ENCODE data around the gene CUX1.
"Not testable (repeated sequence)": the region's sequence is repeated elsewhere in the genome, so short reads cannot be mapped to it uniquely, and the experiment has no call there.

The CUX1 gene

DNA sequence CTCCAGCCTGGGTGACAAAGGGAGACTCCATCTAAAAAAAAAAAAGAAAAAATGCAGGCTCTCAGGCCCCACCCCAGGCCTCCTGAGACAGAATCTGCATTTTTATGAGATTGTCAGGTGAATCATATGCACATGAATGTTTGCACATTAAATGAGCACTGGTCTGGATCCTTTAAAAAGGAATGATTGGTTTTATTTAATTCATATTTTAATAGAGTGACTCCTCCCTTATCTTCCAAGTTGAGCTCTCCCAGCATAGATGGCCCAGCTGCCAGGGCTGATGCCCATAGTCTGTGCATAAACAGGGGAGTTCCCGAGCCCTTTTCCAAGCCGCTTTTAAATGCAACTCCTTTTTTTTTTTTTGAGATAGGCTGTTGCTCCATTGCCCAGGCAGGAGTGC is 28.5 kb downstream of the CUX1 start:
- H3K9me3 ChIP-seq (ENCODE audit: control insufficient read depth, insufficient read depth, low read length), result peaks cover 7% of the 10 kb centered on the region; the same call in 1 of the 2 replicates
- peaks cover 7% of the 10 kb centered on the region for H3K36me3 ChIP-seq (ENCODE audit: insufficient read depth, low read length)
- H3K4me1 ChIP-seq (ENCODE audit: insufficient read depth, low read length), result peaks cover 3% of the 10 kb centered on the region; the same call in 1 of the 2 replicates
- no peak overlapping the region for H3K9ac ChIP-seq (ENCODE audit: low read depth, low read length)

- Histone ChIP-seq H3K9ac (ENCODE audit: low read depth, low read length) (no peak overlapping the region), H3K9me3 (ENCODE audit: control insufficient read depth, insufficient read depth, low read length) (peaks cover 7% of the 10 kb centered on the region; the same call in 1 of the 2 replicates), H3K36me3 (ENCODE audit: insufficient read depth, low read length) (peaks cover 7% of the 10 kb centered on the region), H3K4me1 (ENCODE audit: insufficient read depth, low read length) (peaks cover 3% of the 10 kb centered on the region; the same call in 1 of the 2 replicates)
Observed at GRCh38 chr7:101846800-101847538, 29.5 kb downstream of the CUX1 start.

GRCh38 chr7:101848208-101848951 is 31.0 kb downstream of the CUX1 start:
- H3K9ac ChIP-seq (ENCODE audit: low read depth, low read length), result no peak overlapping the region
- H3K4me1 ChIP-seq (ENCODE audit: insufficient read depth, low read length), result peaks cover 3% of the 10 kb centered on the region; the same call in 1 of the 2 replicates
- peaks cover 7% of the 10 kb centered on the region; the same call in 1 of the 2 replicates for H3K9me3 ChIP-seq (ENCODE audit: control insufficient read depth, insufficient read depth, low read length)
- H3K36me3 ChIP-seq (ENCODE audit: insufficient read depth, low read length), result peaks cover 7% of the 10 kb centered on the region

GRCh38 chr7:101849314-101849713 is 31.9 kb downstream of the CUX1 start:
- H3K4me1 ChIP-seq (ENCODE audit: insufficient read depth, low read length); H3K9ac ChIP-seq (ENCODE audit: low read depth, low read length); H3K9me3 ChIP-seq (ENCODE audit: control insufficient read depth, insufficient read depth, low read length); H3K36me3 ChIP-seq (ENCODE audit: insufficient read depth, low read length): not testable (repeated sequence)

DNA sequence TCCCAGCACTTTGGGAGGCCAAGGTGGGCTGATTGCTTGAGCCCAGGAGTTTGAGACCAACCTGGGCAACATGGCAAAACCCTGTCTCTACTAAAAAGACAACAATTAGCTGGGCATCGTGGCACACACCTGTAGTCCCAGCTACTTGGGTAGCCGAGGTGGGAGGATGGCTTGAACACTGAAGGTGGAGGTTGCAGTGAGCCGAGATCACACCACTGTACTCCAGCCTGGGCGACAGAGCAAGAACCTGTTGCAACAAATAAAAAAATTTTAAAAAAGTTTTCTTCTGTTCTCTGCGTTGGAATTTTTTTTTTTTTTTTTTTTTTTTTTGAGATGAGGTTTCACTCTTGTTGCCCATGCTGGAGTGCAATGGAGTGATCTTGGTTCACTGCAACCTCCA is 34.9 kb downstream of the CUX1 start:
- not testable (repeated sequence) for H3K36me3 ChIP-seq (ENCODE audit: insufficient read depth, low read length); H3K9me3 ChIP-seq (ENCODE audit: control insufficient read depth, insufficient read depth, low read length); H3K9ac ChIP-seq (ENCODE audit: low read depth, low read length)
- peaks cover 14% of the 10 kb centered on the region for H3K4me1 ChIP-seq (ENCODE audit: insufficient read depth, low read length)

DNA sequence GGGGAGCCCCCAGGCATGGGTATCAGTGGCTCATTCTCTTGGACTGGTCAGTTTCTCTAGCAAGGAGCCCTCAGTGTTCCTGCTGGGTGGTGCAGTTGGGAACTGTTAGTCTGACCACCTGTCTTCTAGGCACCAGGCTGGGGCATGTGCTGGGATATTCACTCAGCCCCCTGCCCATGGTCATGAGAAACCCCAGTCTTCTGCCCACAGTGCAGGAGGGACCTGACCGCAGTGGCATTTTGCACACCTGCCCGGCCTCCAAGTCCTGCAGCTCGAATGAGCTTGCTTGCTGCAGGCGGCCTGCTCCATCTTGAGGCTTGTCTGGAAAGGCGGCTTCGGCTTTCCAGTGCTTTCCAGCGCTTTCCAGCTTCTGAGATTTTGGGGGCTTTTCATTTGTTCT is 36.3 kb downstream of the CUX1 start:
- H3K36me3 ChIP-seq (ENCODE audit: insufficient read depth, low read length), result no peaks in the 10 kb centered on the region
- H3K9ac ChIP-seq (ENCODE audit: low read depth, low read length), result no peak overlapping the region
- peaks cover 14% of the 10 kb centered on the region for H3K4me1 ChIP-seq (ENCODE audit: insufficient read depth, low read length)
- H3K9me3 ChIP-seq (ENCODE audit: control insufficient read depth, insufficient read depth, low read length), result no peaks in the 10 kb centered on the region

DNA sequence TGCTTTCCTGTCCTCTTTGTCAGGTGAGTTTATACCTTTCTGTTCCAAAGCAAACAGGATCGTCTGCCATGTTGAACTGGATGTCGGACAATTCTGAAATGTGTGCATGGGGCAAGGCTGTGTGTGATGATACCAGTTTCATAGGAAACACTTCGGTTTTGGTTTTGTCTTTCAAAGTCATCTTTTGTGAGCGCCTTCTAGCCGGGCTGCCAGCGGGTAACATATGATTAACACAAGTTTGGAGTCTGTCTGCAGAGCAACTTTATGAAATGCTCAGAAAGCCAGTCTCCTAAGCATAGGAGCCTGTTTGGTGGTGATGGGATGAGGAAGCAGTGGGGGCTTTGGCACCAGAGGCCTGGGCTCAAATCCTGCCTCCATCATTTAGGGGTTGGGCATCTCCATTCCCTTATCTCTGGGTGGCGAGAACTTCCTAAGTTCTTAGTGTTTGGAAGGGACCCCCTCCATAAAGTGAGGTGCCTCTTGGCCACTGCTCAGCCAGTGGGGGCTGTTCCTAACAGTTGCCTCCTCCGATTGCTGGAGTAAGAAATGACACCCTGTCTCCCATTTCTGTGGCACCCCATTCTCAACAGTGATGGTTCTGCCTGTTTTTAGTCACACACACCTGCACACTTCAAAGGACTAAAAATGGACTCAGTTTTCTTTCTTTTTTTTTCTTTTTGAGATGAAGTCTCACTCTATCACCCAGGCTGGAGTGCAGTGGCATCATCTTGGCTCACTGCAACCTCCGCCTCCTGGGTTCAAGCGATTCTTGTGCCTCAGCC is 36.8 kb downstream of the CUX1 start:
- no peak overlapping the region for H3K9ac ChIP-seq (ENCODE audit: low read depth, low read length)
- no peaks in the 10 kb centered on the region for H3K36me3 ChIP-seq (ENCODE audit: insufficient read depth, low read length)

DNA sequence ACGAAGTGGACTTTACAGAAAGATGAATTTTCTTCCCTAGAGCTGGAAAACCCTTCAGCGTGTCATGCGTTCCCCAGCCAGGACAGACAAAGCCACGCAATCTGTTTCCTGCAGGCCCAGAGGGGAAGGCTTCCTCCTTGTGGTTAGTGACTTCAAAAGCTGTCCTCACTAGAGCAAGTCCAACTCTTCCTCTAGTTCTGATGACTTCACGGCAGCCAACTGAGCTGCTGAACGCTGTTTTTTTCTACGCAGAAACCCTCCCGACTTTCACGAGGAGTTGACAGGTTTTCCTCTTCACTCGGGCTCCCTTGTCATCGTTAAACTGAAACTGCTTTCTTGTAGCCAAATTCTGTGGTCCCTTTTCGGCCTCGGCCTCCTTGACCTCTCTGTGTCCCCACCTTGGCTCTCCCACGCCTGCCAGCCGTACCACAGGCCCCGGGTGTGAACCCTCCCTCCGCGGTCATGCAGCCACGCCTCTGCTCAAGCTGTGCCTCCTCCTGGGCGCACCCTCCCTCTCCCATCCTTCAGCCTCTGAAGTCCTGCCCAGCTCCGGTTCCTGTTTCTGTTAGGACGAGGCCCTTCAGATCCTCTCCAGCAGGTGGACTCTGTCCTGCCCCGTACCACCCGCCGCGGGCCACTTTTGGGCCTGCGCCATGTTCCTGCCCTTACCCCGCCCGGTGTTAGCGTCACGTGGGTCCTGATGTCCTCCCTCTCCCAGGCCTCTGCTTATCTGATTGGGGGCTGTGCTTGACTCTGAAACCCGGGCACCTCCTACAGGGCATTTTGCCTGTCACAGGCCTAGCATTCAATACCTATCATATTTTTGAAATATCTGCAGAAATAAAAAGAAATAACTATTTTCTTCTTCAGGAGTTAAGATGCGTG is 39.3 kb downstream of the CUX1 start:
- H3K9ac ChIP-seq (ENCODE audit: low read depth, low read length), result peak overlapping the region; percentile 37; the same call in 1 of the 2 replicates
- no peaks in the 10 kb centered on the region for H3K36me3 ChIP-seq (ENCODE audit: insufficient read depth, low read length)
- peaks cover 27% of the 10 kb centered on the region for H3K4me1 ChIP-seq (ENCODE audit: insufficient read depth, low read length)
- H3K9me3 ChIP-seq (ENCODE audit: control insufficient read depth, insufficient read depth, low read length), result no peaks in the 10 kb centered on the region

More for the DNA sequence above, 36.8 kb downstream of the CUX1 start:
- H3K4me1 ChIP-seq (ENCODE audit: insufficient read depth, low read length), result peaks cover 14% of the 10 kb centered on the region
- H3K9me3 ChIP-seq (ENCODE audit: control insufficient read depth, insufficient read depth, low read length), result no peaks in the 10 kb centered on the region

DNA sequence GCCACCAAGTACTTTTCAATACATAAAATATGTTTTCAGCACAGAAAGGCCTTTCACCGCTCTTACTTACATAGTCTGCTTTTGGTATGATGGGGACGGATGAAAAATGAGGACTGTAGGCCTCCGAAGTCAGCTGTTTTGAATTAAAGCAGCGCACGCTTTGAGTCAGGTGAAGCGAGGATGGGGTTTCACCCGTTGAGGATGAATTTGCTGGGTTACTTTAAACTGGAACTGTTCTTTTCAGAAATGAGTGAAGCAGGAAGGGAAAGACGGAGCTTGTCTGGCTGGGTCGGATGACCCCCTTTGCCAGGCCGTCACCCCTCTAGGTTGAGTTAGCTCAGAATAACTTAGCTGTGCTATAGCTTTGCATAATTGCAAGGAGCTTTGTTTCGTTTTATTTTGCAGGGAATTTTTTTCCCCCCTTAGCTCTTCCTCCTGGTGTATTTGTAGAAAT is 40.0 kb downstream of the CUX1 start:
- H3K36me3 ChIP-seq (ENCODE audit: insufficient read depth, low read length), result no peaks in the 10 kb centered on the region
- H3K9me3 ChIP-seq (ENCODE audit: control insufficient read depth, insufficient read depth, low read length), result no peaks in the 10 kb centered on the region
- peaks cover 31% of the 10 kb centered on the region for H3K4me1 ChIP-seq (ENCODE audit: insufficient read depth, low read length)
- H3K9ac ChIP-seq (ENCODE audit: low read depth, low read length), result no peak overlapping the region

DNA sequence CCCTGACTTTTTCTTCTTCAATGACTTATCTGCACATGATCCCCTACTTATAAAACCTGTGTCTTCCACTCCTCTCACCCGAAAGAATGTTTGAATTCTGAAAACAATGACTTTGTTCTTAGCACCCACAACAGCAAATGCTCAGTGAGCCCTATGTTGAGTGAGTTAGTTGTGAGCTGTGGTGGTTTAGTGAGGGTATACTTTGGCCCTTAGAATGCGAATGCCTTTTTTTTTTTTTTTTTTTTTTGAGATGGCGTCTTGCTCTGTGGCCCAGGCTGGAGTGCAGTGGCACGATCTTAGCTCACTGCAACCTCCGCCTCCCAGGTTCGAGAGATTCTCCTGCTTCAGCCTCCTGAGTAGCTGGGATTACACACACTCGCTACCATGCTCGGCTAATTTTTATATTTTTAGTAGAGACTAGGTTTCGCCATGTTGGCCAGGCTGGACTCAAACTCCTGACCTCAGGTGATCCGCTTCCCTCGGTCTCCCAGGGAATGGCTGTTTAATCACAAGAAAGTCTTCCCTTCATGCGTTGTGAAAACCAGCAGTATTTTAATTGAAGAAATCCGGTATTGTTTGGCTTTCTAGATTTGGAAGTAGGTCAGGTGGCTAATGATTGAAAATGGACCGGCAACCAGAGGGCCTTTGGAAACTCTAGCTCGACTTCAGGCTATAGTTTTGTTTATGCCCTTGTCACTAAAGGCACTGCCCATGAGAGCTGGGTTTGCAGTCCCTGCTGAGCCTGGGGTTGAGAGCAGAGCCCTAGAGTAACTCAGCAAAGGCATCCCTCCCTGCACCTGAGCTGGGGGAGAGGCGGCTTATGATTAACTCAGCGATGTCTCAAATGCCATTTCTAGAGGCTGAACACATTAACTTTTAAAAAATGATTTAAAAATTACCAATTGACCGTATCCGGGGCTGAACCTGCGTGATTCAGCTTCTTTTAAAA is 41.3 kb downstream of the CUX1 start:
- H3K9me3 ChIP-seq (ENCODE audit: control insufficient read depth, insufficient read depth, low read length), result no peaks in the 10 kb centered on the region
- H3K36me3 ChIP-seq (ENCODE audit: insufficient read depth, low read length), result no peaks in the 10 kb centered on the region
- H3K9ac ChIP-seq (ENCODE audit: low read depth, low read length), result no peak overlapping the region
- peaks cover 36% of the 10 kb centered on the region for H3K4me1 ChIP-seq (ENCODE audit: insufficient read depth, low read length)

DNA sequence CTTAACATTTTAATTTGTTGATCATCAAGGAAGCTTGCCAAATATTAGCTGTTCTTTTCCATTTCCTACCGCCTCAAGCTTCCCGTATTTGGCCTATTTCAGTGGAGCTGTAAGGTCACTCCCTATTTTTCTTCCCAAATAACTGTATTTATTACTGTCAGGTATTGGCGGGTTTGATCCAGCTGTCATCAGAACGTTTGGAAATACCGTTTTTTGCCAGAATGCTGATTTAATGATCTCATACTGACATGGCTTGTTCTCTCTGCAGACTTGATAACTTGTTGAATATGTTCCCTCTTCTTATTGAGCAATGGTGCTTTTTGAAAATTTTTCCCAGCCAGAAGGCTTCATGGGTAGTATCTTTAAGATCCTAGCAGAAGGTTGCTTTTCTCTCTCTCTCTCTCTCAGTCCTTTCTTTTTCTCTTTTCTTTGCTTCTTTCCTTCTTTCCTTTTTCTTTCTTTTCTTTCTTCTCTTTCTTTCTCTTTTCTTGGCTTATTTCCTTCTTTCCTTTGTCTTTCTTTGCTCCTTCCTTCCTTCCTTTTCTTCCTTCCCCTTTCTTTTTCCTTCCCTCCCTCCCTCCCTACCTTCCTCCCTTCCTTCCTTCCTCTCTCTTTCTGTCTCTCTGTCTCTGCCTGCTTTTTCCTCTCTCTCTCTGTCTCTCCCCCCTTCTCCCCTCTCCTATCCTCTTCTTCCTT is 42.1 kb downstream of the CUX1 start:
- no peaks in the 10 kb centered on the region for H3K9me3 ChIP-seq (ENCODE audit: control insufficient read depth, insufficient read depth, low read length)
- H3K36me3 ChIP-seq (ENCODE audit: insufficient read depth, low read length), result no peaks in the 10 kb centered on the region
- H3K9ac ChIP-seq (ENCODE audit: low read depth, low read length), result no peak overlapping the region
- H3K4me1 ChIP-seq (ENCODE audit: insufficient read depth, low read length), result peaks cover 36% of the 10 kb centered on the region

DNA sequence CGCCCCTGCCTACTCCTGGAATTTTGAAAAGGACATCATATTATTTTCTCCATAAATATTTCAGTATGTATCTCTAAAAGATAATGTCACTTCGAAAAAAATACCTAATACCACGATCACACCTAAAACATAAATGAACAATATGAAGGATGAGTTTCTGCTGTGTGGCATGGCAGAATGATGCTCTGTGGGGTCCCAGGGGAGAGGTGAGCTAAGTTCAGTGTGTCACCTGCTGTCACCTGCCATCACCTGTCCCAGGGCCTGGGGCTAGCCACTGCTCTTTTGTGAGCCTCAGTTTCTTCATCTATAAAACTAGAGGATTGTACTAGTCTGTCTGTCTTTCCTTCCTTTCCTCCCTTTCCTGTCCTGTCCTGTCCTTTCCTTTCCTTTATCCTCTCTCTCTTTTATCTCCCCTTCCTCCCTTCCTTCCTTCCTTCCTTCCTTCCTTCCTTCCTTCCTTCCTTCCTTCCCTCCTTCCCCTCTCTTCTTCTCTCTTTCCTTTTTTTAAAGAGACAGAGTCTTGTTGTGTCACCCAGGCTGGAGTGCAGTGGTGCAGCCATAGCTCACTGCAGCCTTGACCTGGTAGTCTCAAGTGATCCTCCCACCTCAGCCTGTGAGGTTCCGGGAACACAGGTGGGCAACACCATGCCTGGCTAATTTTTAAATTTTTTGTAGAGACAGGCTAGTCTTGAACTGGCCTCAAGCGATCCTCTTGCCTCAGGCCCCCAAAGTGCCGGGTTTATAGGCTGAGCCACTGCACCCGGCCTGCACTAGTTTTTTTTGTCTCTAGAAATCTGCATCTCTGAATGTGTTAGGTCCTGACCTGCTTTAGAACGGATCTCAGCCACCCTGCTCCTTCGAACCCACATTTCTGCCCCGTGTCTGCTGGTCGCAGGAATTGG is 43.1 kb downstream of the CUX1 start:
- Histone ChIP-seq H3K9me3 (ENCODE audit: control insufficient read depth, insufficient read depth, low read length) (no peaks in the 10 kb centered on the region), H3K36me3 (ENCODE audit: insufficient read depth, low read length) (no peaks in the 10 kb centered on the region), H3K4me1 (ENCODE audit: insufficient read depth, low read length) (peaks cover 30% of the 10 kb centered on the region), H3K9ac (ENCODE audit: low read depth, low read length) (no peak overlapping the region)
